Breast epithelium (tissue), 4 donors: ENCODE results near the gene KRTAP24-1. TPM values are rescaled to one million over a fixed set of nuclear protein-coding genes. Genes with fewer than 3 reads are reported as not detected.

Experiments used
- DNase-seq, 2 donors: peaks; one replicate each; pipeline ENCODE4 v3.0.0-alpha.2; 2019; ENCODE audit warnings: low spot score in 2 of 2
- H3K27ac ChIP-seq, 2 donors: fragments of 200-600 bp; sonication (generic) in 1 of 2; one replicate each; pipeline ENCODE4 v1.5.1; 2016 to 2019; ENCODE audit warnings: mild to moderate bottlenecking in 1 of 2
- H3K27me3 ChIP-seq, 2 donors: fragments of 200-600 bp; sonication (generic) in 1 of 2; one replicate each; pipeline versions ENCODE4 v1.5.1 to v1.6.0; 2017 to 2019; ENCODE audit warnings: control low read depth in 1 of 2, mild to moderate bottlenecking in 1 of 2
- H3K36me3 ChIP-seq: fragments of 200-600 bp; one replicate; pipeline ENCODE4 v1.5.1; 2019
- H3K4me1 ChIP-seq, 2 donors: fragments of 200-600 bp; sonication (generic); one replicate each; pipeline ENCODE4 v1.5.1; 2016 to 2019; ENCODE audit warnings: control low read depth in 1 of 2
- H3K4me3 ChIP-seq, 3 donors: fragments of 200-600 bp; sonication (generic); 1 replicate in 2 of 3; 2 replicates in 1 of 3; pipeline ENCODE4 v1.5.1; 2016 to 2019; ENCODE audit warnings: mild to moderate bottlenecking in 3 of 3, moderate library complexity in 2 of 3
- H3K9me3 ChIP-seq, 2 donors: fragments of 200-600 bp; sonication (generic) in 1 of 2; one replicate each; pipeline ENCODE4 v1.5.1; 2016 to 2019; ENCODE audit warnings: control low read depth in 1 of 2
- CTCF ChIP-seq, 3 donors: fragments of 450-650 bp; IDR thresholded peaks; one replicate each; pipeline ENCODE4 v1.5.1; 2016 to 2017; ENCODE audit warnings: antibody characterized with exemption in 3 of 3, mild to moderate bottlenecking in 3 of 3, moderate library complexity in 3 of 3
- POLR2A ChIP-seq: fragments of 450-650 bp; IDR thresholded peaks from one replicate; pipeline ENCODE4 v1.6.1; 2016; ENCODE audit warnings: antibody characterized with exemption, mild to moderate bottlenecking, moderate library complexity
- POLR2AphosphoS5 ChIP-seq, 3 donors: sonication (generic); formaldehyde crosslinking; IDR thresholded peaks; one replicate each; pipeline ENCODE4 v1.6.1; 2017; ENCODE audit warnings: antibody characterized with exemption in 3 of 3
- intact Hi-C: fragments of 100-400 bp; cut with DNase I; formaldehyde crosslinking; loops from one replicate; pipeline ENCODE4 v1.15.1; 2023; ENCODE audit warnings: low total_unique reads
- total RNA-seq, 3 donors: library from RNA; depleted of rRNA; stranded (reverse); fragments of >200 nt; gene quantifications; one replicate each; pipeline ENCODE4 v1.1.0, GENCODE V29; 2016

Gene KRTAP24-1
- total RNA-seq, 3 donors from 2014 or later: not detected

- Histone ChIP-seq H3K9me3 (no peaks in the 10 kb centered on the region), H3K27me3 (no peaks in the 10 kb centered on the region), H3K4me3 (no peak overlapping the region), H3K4me1 (no peaks in the 10 kb centered on the region), H3K27ac (no peak overlapping the region), H3K36me3 (no peaks in the 10 kb centered on the region)
- DNase-seq: no peak
- intact Hi-C loops: no loop called here
- no peak for TF ChIP-seq POLR2A
- no peak for TF ChIP-seq CTCF (IDR thresholded peaks at IDR 0.05)
- no peak for TF ChIP-seq POLR2AphosphoS5 (IDR thresholded peaks at IDR 0.05)
Observed at GRCh38 chr21:30251781-30252180, 31.0 kb downstream of the KRTAP24-1 start.

- no peak overlapping the region for H3K27ac ChIP-seq
- DNase-seq: no peak
- no peaks in the 10 kb centered on the region for H3K9me3 ChIP-seq
- H3K4me1 ChIP-seq: no peaks in the 10 kb centered on the region
- intact Hi-C loops: no loop called here
- H3K4me3 ChIP-seq: no peak overlapping the region
- H3K36me3 ChIP-seq: no peaks in the 10 kb centered on the region
- TF ChIP-seq POLR2AphosphoS5 (IDR thresholded peaks at IDR 0.05): no peak
- no peak for TF ChIP-seq POLR2A
- no peak for TF ChIP-seq CTCF (IDR thresholded peaks at IDR 0.05)
- no peaks in the 10 kb centered on the region for H3K27me3 ChIP-seq
Observed at GRCh38 chr21:30249936-30250335, 32.8 kb downstream of the KRTAP24-1 start.

GRCh38 chr21:30248844-30249243 lies 33.9 kb downstream of the KRTAP24-1 start:
- Histone ChIP-seq H3K27ac (no peak overlapping the region), H3K4me1 (no peaks in the 10 kb centered on the region), H3K4me3 (no peak overlapping the region), H3K27me3 (no peaks in the 10 kb centered on the region), H3K9me3 (no peaks in the 10 kb centered on the region), H3K36me3 (no peaks in the 10 kb centered on the region)
- no peak for DNase-seq
- TF ChIP-seq POLR2AphosphoS5 (IDR thresholded peaks at IDR 0.05) (no peak), CTCF (IDR thresholded peaks at IDR 0.05) (no peak), POLR2A (no peak)
- intact Hi-C loops: no loop called here

- TF ChIP-seq CTCF (IDR thresholded peaks at IDR 0.05): no peak
- TF ChIP-seq POLR2AphosphoS5 (IDR thresholded peaks at IDR 0.05): no peak
- no peak for TF ChIP-seq POLR2A
- no peak overlapping the region for H3K27ac ChIP-seq
- no peak overlapping the region for H3K4me3 ChIP-seq
- H3K4me1 ChIP-seq: no peaks in the 10 kb centered on the region
- H3K9me3 ChIP-seq: no peaks in the 10 kb centered on the region
- no peaks in the 10 kb centered on the region for H3K36me3 ChIP-seq
- intact Hi-C loops: no loop called here
- H3K27me3 ChIP-seq: no peaks in the 10 kb centered on the region
- no peak for DNase-seq
Observed at GRCh38 chr21:30245061-30245460, 37.7 kb downstream of the KRTAP24-1 start.

DNA sequence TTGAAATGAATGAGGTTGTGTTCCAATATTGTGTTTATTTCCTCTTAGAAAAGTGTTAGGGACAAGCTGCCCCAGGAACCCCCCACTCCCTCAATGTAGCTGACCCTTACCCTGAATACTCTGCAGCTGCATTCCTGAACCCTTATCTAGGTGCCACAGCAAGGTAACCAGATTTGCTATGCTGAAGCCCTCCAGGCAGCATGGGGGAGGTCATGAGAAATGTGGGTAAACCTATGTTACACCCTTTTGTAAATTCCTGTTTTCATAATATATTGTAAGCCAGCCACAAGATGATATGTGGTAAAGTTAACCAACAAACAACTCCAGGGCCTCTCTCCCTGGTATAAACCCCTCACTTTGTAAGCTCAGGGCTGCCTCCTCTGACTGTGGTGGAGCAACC lies 39.1 kb downstream of the KRTAP24-1 start:
- no peaks in the 10 kb centered on the region for H3K27me3 ChIP-seq
- intact Hi-C loops: loop anchor here (5.0 kb wide), 1 partner anchor 1019 kb away; no protein-coding TSS in a partner anchor
- no peak for DNase-seq
- H3K4me3 ChIP-seq: no peak overlapping the region
- no peaks in the 10 kb centered on the region for H3K36me3 ChIP-seq
- H3K9me3 ChIP-seq: no peaks in the 10 kb centered on the region
- TF ChIP-seq CTCF (IDR thresholded peaks at IDR 0.05): no peak
- TF ChIP-seq POLR2AphosphoS5 (IDR thresholded peaks at IDR 0.05): no peak
- TF ChIP-seq POLR2A: no peak
- no peak overlapping the region for H3K27ac ChIP-seq
- H3K4me1 ChIP-seq: no peaks in the 10 kb centered on the region
